GM12878 (cell line): Measurements from ENCODE around the gene PGM3. TPM values are rescaled to one million over a fixed set of nuclear protein-coding genes. Genes with fewer than 3 reads are reported as not detected.

Source experiments
- ATAC-seq: fragments of 200-7000 bp; cut with Tn5 transposase; 3 replicates; pipeline ENCODE4 v1.9.1; 2020; ENCODE audit warnings: mild to moderate bottlenecking, moderate library complexity
- BruUV-seq: library from RNA; stranded (reverse); fragments of 400-500 nt; replicated peaks from 2 replicates; lab custom pipeline; 2021; lab: Mats Ljungman, UMichigan
- CTCF ChIA-PET: fragments of 300-600 bp; sonication (Branson Sonifier 250); formaldehyde crosslinking; extraction: SDS; loops from one replicate; lab custom pipeline; 2021; ENCODE audit warnings: inconsistent platforms; lab: Yijun Ruan, JAX
- POLR2A ChIA-PET: fragments of 350-600 bp; formaldehyde crosslinking; extraction: SDS; loops from one replicate; lab custom pipeline; 2021; ENCODE audit warnings: inconsistent platforms; lab: Charles Lee
- RAD21 ChIA-PET: fragments of 300-600 bp; sonication (Branson Sonifier 250); formaldehyde crosslinking; loops from one replicate; lab custom pipeline; 2023; ENCODE audit warnings: antibody characterized with exemption; ENCODE audit not compliant: unreplicated experiment; lab: Charles Lee
- SMC1A ChIA-PET: fragments of 300-600 bp; sonication (Branson Sonifier 250); formaldehyde crosslinking; loops from one replicate; lab custom pipeline; 2023; ENCODE audit not compliant: unreplicated experiment, uncharacterized antibody; lab: Charles Lee
- DNase-seq: peaks from one replicate; pipeline ENCODE4 v3.0.0-alpha.2; 2011; ENCODE audit warnings: low read depth, low spot score
- FAIRE-seq: peaks from 3 replicates; lab custom pipeline; 2011; peaks lifted over from hg19 to GRCh38; lab: Jason Lieb, UNC
- H2AFZ ChIP-seq: 2 replicates; pipeline ENCODE4 v1.6.0; 2011; ENCODE audit warnings: low read depth, low read length, control low read depth; ENCODE audit not compliant: control insufficient read depth
- H3K27ac ChIP-seq: 2 replicates; pipeline ENCODE4 v1.5.1; 2011; ENCODE audit warnings: control low read depth; ENCODE audit not compliant: control insufficient read depth, insufficient read depth
- H3K27me3 ChIP-seq, 2 experiments: replicated peaks in 1 of 2; 2 replicates each; pipeline versions ENCODE4 v1.6.0 to v1.6.1; 2011; ENCODE audit warnings: low read length in 1 of 2; ENCODE audit not compliant: control insufficient read depth in 2 of 2, insufficient read depth in 2 of 2
- H3K36me3 ChIP-seq, 2 experiments: 2 replicates each; pipeline ENCODE4 v1.5.1; 2011; ENCODE audit warnings: low read length in 1 of 2; ENCODE audit not compliant: control insufficient read depth in 2 of 2, insufficient read depth in 2 of 2
- H3K4me1 ChIP-seq: 2 replicates; pipeline ENCODE4 v1.6.1; 2011; ENCODE audit warnings: mild to moderate bottlenecking, low read length, moderate library complexity, mixed read lengths; ENCODE audit not compliant: control insufficient read depth, insufficient read depth
- H3K4me2 ChIP-seq: 2 replicates; pipeline ENCODE4 v1.6.0; 2011; ENCODE audit warnings: control low read depth; ENCODE audit not compliant: control insufficient read depth, insufficient read depth
- H3K4me3 ChIP-seq: fragments of 200-600 bp; sonication (generic); 2 replicates; pipeline ENCODE4 v1.5.1; 2016
- H3K79me2 ChIP-seq: 2 replicates; pipeline ENCODE4 v1.6.0; 2011; ENCODE audit warnings: low read length; ENCODE audit not compliant: control insufficient read depth, insufficient read depth
- H3K9ac ChIP-seq: 2 replicates; pipeline ENCODE4 v1.8.0; 2011; ENCODE audit warnings: low read length, control low read depth, mixed read lengths; ENCODE audit not compliant: control insufficient read depth, insufficient read depth
- H3K9me3 ChIP-seq: replicated peaks from 3 replicates; pipeline ENCODE4 v1.5.1; 2011; ENCODE audit warnings: mild to moderate bottlenecking, low read length; ENCODE audit not compliant: control insufficient read depth, insufficient read depth
- H4K20me1 ChIP-seq: 2 replicates; pipeline ENCODE4 v1.6.0; 2011; ENCODE audit not compliant: control insufficient read depth, insufficient read depth
- BMI1 ChIP-seq: fragments of 450-650 bp; IDR thresholded peaks from 2 replicates; pipeline ENCODE4 v1.6.1; 2016; ENCODE audit warnings: mild to moderate bottlenecking, moderate library complexity, borderline replicate concordance
- CHD1 ChIP-seq: IDR thresholded peaks from 2 replicates; pipeline ENCODE4 v1.6.1; 2012; ENCODE audit warnings: low read depth, low read length, improper control_type of control experiment
- MEF2A ChIP-seq: IDR thresholded peaks from 2 replicates; pipeline ENCODE4 v1.6.1; 2011; ENCODE audit warnings: low read depth, mild to moderate bottlenecking, low read length, moderate library complexity; ENCODE audit not compliant: insufficient read depth
- NBN ChIP-seq: fragments of 450-650 bp; IDR thresholded peaks from 2 replicates; pipeline ENCODE4 v1.6.1; 2016
- NFYA ChIP-seq: IDR thresholded peaks from 2 replicates; pipeline ENCODE4 v1.6.1; 2011; ENCODE audit warnings: low read depth, mild to moderate bottlenecking, low read length, improper control_type of control experiment, borderline replicate concordance
- NR2C1 ChIP-seq: fragments of 450-650 bp; IDR thresholded peaks from 2 replicates; pipeline ENCODE4 v1.6.1; 2017; ENCODE audit warnings: antibody characterized with exemption, mild to moderate bottlenecking, moderate library complexity
- POLR2AphosphoS5 ChIP-seq: IDR thresholded peaks from 2 replicates; pipeline ENCODE4 v1.6.1; 2011; ENCODE audit warnings: mild to moderate bottlenecking, low read length, inconsistent platforms
- ZZZ3 ChIP-seq: IDR thresholded peaks from 2 replicates; pipeline ENCODE4 v1.6.1; 2011; ENCODE audit warnings: low read depth; ENCODE audit not compliant: control insufficient read depth, insufficient read length
- WGBS: methylation state at CpG from one replicate; pipeline ENCODE4 v1.1.6; 2016; ENCODE audit warnings: low lambda C conversion rate; ENCODE audit not compliant: insufficient replicate concordance, insufficient coverage; ENCODE audit errors: missing lambda C conversion rate; 5-methylcytosine and 5-hydroxymethylcytosine counted together
- in situ Hi-C: fragments of 300-500 bp; cut with MboI; formaldehyde crosslinking; loops from 9 replicates; pipeline ENCODE4 v1.14.3; 2018; ENCODE audit warnings: mixed read lengths
- intact Hi-C: fragments of 100-400 bp; cut with micrococcal nuclease; formaldehyde crosslinking; loops from one replicate; pipeline ENCODE4 v1.14.2; 2022; ENCODE audit not compliant: unreplicated experiment
- polyA plus RNA-seq, 11 experiments: library from polyadenylated mRNA; depleted of rRNA in 4 of 11; unstranded in 6 of 11; stranded (reverse) in 5 of 11; fragments of >200 nt; fragmentation: Nextera tagmentation in 4 of 11; fragmentation: Illumina TruSeq in 1 of 11; extraction: Ambion mirVana in 4 of 11; extraction: Trizol in 1 of 11; gene quantifications; 1 replicate in 1 of 11; 2 replicates in 10 of 11; pipeline versions ENCODE4 v1.2.1 to v1.2.3, GENCODE V29; 2011 to 2016; ENCODE audit warnings: inconsistent platforms in 2 of 11, missing spikeins in 2 of 11, low read depth in 1 of 11
- total RNA-seq, 4 experiments: library from RNA; depleted of rRNA in 3 of 4; stranded (reverse); fragments of >200 nt in 3 of 4; fragmentation: Illumina TruSeq in 1 of 4; extraction: Trizol in 1 of 4; gene quantifications; 2 replicates each; pipeline versions ENCODE4 v1.2.1 to v1.2.3, GENCODE V29; 2013 to 2021
- TF ChIP-seq, protein P1 (sequence below): fragments of 150-350 bp; IDR thresholded peaks from 2 replicates; pipeline ENCODE4 v1.6.1; 2016; ENCODE audit warnings: low read depth, low read length
- TF ChIP-seq, protein P2 (sequence below): IDR thresholded peaks from 2 replicates; pipeline ENCODE4 v1.6.1; 2012; ENCODE audit warnings: low read depth, low read length, improper control_type of control experiment
- TF ChIP-seq, protein P3 (sequence below): fragments of 450-650 bp; IDR thresholded peaks from 2 replicates; pipeline ENCODE4 v1.6.1; 2016; ENCODE audit warnings: mild to moderate bottlenecking

PGM3 gene
- total and polyA plus RNA-seq, 10 of the 15 experiments (the other 5 are each of a cell fraction or from before 2014, with no cell fraction given) = 13.0 to 36.0 (median 24.6) TPM

DNA sequence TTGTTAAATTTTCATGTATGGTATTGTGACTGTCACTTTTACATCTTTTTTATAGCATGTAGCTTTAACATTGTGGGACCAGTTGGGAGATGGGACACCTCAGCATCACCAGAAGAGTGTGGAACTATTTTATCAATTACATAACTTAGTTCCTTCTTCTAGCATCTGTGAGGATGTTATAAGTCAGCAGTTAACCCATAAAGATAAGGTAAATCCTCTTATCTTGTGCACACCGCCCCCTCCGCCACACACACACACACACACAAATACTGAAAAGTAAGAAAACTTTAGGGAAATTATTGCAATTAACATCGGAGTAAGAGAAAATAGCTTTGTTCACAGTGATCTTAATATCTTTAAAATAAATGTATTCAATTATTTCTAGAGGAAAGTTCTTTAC lies 60.9 kb downstream of the PGM3 start:
- in situ Hi-C loops = no loop called here
- no TSS peak for BruUV-seq
- Histone ChIP-seq H2AFZ (no peak overlapping the region), H3K4me3 (no peak overlapping the region), H3K27ac (no peak overlapping the region), H4K20me1 (no peaks in the 10 kb centered on the region), H3K27me3 (no peaks in the 10 kb centered on the region), H3K79me2 (no peaks in the 10 kb centered on the region), H3K4me2 (no peak overlapping the region), H3K9ac (no peak overlapping the region), H3K36me3 (peaks cover 4 to 15% of the 10 kb centered on the region in 2 experiments; a peak in 3 of 4 replicates), H3K4me1 (no peaks in the 10 kb centered on the region), H3K9me3 (no peaks in the 10 kb centered on the region)
- WGBS = 98% methylated on average over 3 of the region's 3 CpGs
- POLR2A ChIA-PET = no interaction called here
- ATAC-seq (no peak), FAIRE-seq (no peak), DNase-seq (no peak)
- SMC1A ChIA-PET = interaction anchor here (0.9 kb wide), 1 partner anchor 62 kb away, joined by 3 read pairs; no protein-coding TSS in a partner anchor
- intact Hi-C loops = no loop called here
- no peak for TF ChIP-seq BMI1
- TF ChIP-seq, protein P1, sequence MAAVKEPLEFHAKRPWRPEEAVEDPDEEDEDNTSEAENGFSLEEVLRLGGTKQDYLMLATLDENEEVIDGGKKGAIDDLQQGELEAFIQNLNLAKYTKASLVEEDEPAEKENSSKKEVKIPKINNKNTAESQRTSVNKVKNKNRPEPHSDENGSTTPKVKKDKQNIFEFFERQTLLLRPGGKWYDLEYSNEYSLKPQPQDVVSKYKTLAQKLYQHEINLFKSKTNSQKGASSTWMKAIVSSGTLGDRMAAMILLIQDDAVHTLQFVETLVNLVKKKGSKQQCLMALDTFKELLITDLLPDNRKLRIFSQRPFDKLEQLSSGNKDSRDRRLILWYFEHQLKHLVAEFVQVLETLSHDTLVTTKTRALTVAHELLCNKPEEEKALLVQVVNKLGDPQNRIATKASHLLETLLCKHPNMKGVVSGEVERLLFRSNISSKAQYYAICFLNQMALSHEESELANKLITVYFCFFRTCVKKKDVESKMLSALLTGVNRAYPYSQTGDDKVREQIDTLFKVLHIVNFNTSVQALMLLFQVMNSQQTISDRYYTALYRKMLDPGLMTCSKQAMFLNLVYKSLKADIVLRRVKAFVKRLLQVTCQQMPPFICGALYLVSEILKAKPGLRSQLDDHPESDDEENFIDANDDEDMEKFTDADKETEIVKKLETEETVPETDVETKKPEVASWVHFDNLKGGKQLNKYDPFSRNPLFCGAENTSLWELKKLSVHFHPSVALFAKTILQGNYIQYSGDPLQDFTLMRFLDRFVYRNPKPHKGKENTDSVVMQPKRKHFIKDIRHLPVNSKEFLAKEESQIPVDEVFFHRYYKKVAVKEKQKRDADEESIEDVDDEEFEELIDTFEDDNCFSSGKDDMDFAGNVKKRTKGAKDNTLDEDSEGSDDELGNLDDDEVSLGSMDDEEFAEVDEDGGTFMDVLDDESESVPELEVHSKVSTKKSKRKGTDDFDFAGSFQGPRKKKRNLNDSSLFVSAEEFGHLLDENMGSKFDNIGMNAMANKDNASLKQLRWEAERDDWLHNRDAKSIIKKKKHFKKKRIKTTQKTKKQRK = no peak
- TF ChIP-seq NBN = no peak
- TF ChIP-seq NR2C1 = no peak
- TF ChIP-seq, protein P2, sequence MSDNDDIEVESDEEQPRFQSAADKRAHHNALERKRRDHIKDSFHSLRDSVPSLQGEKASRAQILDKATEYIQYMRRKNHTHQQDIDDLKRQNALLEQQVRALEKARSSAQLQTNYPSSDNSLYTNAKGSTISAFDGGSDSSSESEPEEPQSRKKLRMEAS = no peak
- TF ChIP-seq POLR2AphosphoS5 = no peak
- TF ChIP-seq NFYA = no peak
- TF ChIP-seq ZZZ3 = no peak
- no peak for TF ChIP-seq MEF2A
- TF ChIP-seq, protein P3, sequence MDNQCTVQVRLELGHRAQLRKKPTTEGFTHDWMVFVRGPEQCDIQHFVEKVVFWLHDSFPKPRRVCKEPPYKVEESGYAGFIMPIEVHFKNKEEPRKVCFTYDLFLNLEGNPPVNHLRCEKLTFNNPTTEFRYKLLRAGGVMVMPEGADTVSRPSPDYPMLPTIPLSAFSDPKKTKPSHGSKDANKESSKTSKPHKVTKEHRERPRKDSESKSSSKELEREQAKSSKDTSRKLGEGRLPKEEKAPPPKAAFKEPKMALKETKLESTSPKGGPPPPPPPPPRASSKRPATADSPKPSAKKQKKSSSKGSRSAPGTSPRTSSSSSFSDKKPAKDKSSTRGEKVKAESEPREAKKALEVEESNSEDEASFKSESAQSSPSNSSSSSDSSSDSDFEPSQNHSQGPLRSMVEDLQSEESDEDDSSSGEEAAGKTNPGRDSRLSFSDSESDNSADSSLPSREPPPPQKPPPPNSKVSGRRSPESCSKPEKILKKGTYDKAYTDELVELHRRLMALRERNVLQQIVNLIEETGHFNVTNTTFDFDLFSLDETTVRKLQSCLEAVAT = no peak
- TF ChIP-seq CHD1 = no peak
- RAD21 ChIA-PET = no interaction called here
- CTCF ChIA-PET = interaction anchor here (1.0 to 1.3 kb wide), 2 partner anchors 65 to 66 kb away, joined by 3 to 4 read pairs; partner anchors contain the start of genes DOP1A and UBE3D
